K562 (cell line): ENCODE measurements around the gene GGACT. TPM values are rescaled to one million over a fixed set of nuclear protein-coding genes. Genes with fewer than 3 reads are reported as not detected.

Experiments used
- ATAC-seq: fragments of 200-7000 bp; cut with Tn5 transposase; 3 replicates; pipeline ENCODE4 v1.9.1; 2020; ENCODE audit warnings: moderate library complexity
- BruUV-seq: library from RNA; stranded (reverse); fragments of 400-500 nt; replicated peaks from 2 replicates; lab custom pipeline; 2021; lab: Mats Ljungman, UMichigan
- CTCF ChIA-PET: fragments of 300-600 bp; formaldehyde crosslinking; extraction: SDS; loops from one replicate; lab custom pipeline; 2021; ENCODE audit warnings: low intra/inter-chr PET ratio; lab: Yijun Ruan, JAX
- POLR2A ChIA-PET: fragments of 300-600, 350-650 bp; sonication (Branson Sonifier 250); formaldehyde crosslinking; extraction: SDS; loops from one replicate; lab custom pipeline; 2021; ENCODE audit warnings: antibody characterized with exemption, inconsistent platforms; lab: Yijun Ruan, JAX
- DNase-seq, 4 experiments: peaks; one replicate each; pipeline versions ENCODE4 v3.0.0 to v3.0.0-alpha.2; 2011 to 2018; ENCODE audit warnings: low spot score in 3 of 4, mixed read lengths in 3 of 4; ENCODE audit errors: extremely low read depth in 1 of 4
- FAIRE-seq: peaks from 2 replicates; lab custom pipeline; 2011; peaks lifted over from hg19 to GRCh38; lab: Jason Lieb, UNC
- H2AFZ ChIP-seq: 2 replicates; pipeline ENCODE4 v1.6.0; 2011; ENCODE audit warnings: low read depth, low read length, control low read depth, inconsistent platforms
- H3K27ac ChIP-seq: fragments of 200-600 bp; 3 replicates; pipeline ENCODE4 v1.8.0; 2011; ENCODE audit warnings: low read depth, mild to moderate bottlenecking, control low read depth, inconsistent platforms, low read length, moderate library complexity, mixed read lengths; ENCODE audit errors: extremely low read depth
- H3K27me3 ChIP-seq, 2 experiments: fragments of 300-600 bp in 1 of 2; 2 replicates in 1 of 2; 3 replicates in 1 of 2; pipeline versions ENCODE4 v1.6.0 to v1.8.0; 2011; ENCODE audit warnings: inconsistent platforms in 2 of 2, low read length in 2 of 2, mild to moderate bottlenecking in 1 of 2, mixed read lengths in 1 of 2, moderate library complexity in 1 of 2; ENCODE audit not compliant: control insufficient read depth in 2 of 2, insufficient read depth in 2 of 2
- H3K36me3 ChIP-seq: fragments of 300-600 bp; 3 replicates; pipeline ENCODE4 v1.8.0; 2011; ENCODE audit warnings: mild to moderate bottlenecking, low read length, inconsistent platforms; ENCODE audit not compliant: control insufficient read depth, insufficient read depth
- H3K4me1 ChIP-seq, 2 experiments: fragments of 200-600 bp in 1 of 2; replicated peaks in 1 of 2; 2 replicates in 1 of 2; 3 replicates in 1 of 2; pipeline versions ENCODE4 v1.5.1 to v1.8.0; 2011; ENCODE audit warnings: inconsistent platforms in 2 of 2, low read length in 2 of 2, mild to moderate bottlenecking in 1 of 2, mixed read lengths in 1 of 2, moderate library complexity in 1 of 2; ENCODE audit not compliant: control insufficient read depth in 2 of 2, insufficient read depth in 2 of 2
- H3K4me2 ChIP-seq: 2 replicates; pipeline ENCODE4 v1.6.1; 2011; ENCODE audit warnings: low read length, control low read depth, inconsistent platforms, mixed read lengths; ENCODE audit not compliant: insufficient read depth
- H3K4me3 ChIP-seq: fragments of 200-600 bp; sonication (generic), shearing (Covaris generic); 2 replicates; pipeline ENCODE4 v1.5.1; 2016; ENCODE audit warnings: control low read depth, inconsistent platforms
- H3K79me2 ChIP-seq: fragments of 200-600 bp; 3 replicates; pipeline ENCODE4 v1.8.0; 2011; ENCODE audit warnings: low read length, inconsistent platforms; ENCODE audit not compliant: control insufficient read depth, insufficient read depth
- H3K9ac ChIP-seq, 2 experiments: 2 replicates each; pipeline versions ENCODE4 v1.6.0 to v1.6.1; 2011; ENCODE audit warnings: low read depth in 2 of 2, low read length in 2 of 2, control low read depth in 1 of 2, inconsistent platforms in 1 of 2, mild to moderate bottlenecking in 1 of 2, mixed read lengths in 1 of 2; ENCODE audit not compliant: insufficient read depth in 1 of 2
- H3K9me1 ChIP-seq: one replicate; pipeline ENCODE4 v1.6.0; 2011; ENCODE audit warnings: inconsistent platforms, mild to moderate bottlenecking, low read length, moderate library complexity; ENCODE audit not compliant: control insufficient read depth, insufficient read depth
- H3K9me3 ChIP-seq: replicated peaks from 2 replicates; pipeline ENCODE4 v1.5.1; 2011; ENCODE audit warnings: low read depth, low read length, inconsistent platforms; ENCODE audit not compliant: control insufficient read depth, insufficient read depth
- H4K20me1 ChIP-seq: replicated peaks from 2 replicates; pipeline ENCODE4 v1.6.1; 2011; ENCODE audit warnings: low read length, inconsistent platforms, mixed read lengths; ENCODE audit not compliant: control insufficient read depth, insufficient read depth
- SNRNP70 ChIP-seq: fragments of 200-400 bp; formaldehyde crosslinking; optimal IDR thresholded peaks from 2 replicates; pipeline ENCODE3; 2017; ENCODE audit warnings: low read depth, low read length
- U2AF2 ChIP-seq: fragments of 200-400 bp; formaldehyde crosslinking; optimal IDR thresholded peaks from 2 replicates; pipeline ENCODE3; 2017; ENCODE audit warnings: low read depth, mild to moderate bottlenecking, low read length
- WGBS: fragments of 100-300 bp; shearing (Covaris generic); methylation state at CpG from one replicate; pipeline ENCODE4 v1.1.6; 2016; ENCODE audit warnings: low coverage, mixed read lengths; ENCODE audit not compliant: insufficient coverage; ENCODE audit errors: missing lambda C conversion rate; 5-methylcytosine and 5-hydroxymethylcytosine counted together
- in situ Hi-C: fragments of 300-500 bp; cut with MboI; formaldehyde crosslinking; loops from 4 replicates; pipeline ENCODE4 v1.15.0; 2018; ENCODE audit warnings: inconsistent platforms, mixed read lengths
- intact Hi-C: fragments of 100-400 bp; cut with micrococcal nuclease; formaldehyde crosslinking; loops from 2 replicates; pipeline ENCODE4 v1.14.2; 2022
- polyA plus RNA-seq, 8 experiments: library from polyadenylated mRNA; depleted of rRNA in 4 of 8; stranded (reverse) in 5 of 8; unstranded in 3 of 8; fragments of >200 nt; fragmentation: Nextera tagmentation in 2 of 8; fragmentation: Illumina TruSeq in 1 of 8; extraction: Ambion mirVana in 2 of 8; extraction: Trizol in 1 of 8; gene quantifications; 2 replicates each; pipeline versions ENCODE4 v1.2.1 to v1.2.3, GENCODE V29; 2011 to 2014; ENCODE audit warnings: inconsistent platforms in 1 of 8, missing spikeins in 1 of 8
- total RNA-seq, 7 experiments: library from RNA; depleted of rRNA in 6 of 7; stranded (reverse); fragments of >200 nt in 6 of 7; fragmentation: Illumina TruSeq in 2 of 7; extraction: Trizol in 2 of 7; gene quantifications; 2 replicates each; pipeline versions ENCODE4 v1.2.1 to v1.2.3, GENCODE V29; 2011 to 2021; ENCODE audit warnings: low replicate concordance in 1 of 7
- TF ChIP-seq, protein P1 (sequence below): fragments of 450-650 bp; IDR thresholded peaks from 2 replicates; pipeline ENCODE4 v1.6.1; 2018; ENCODE audit warnings: mild to moderate bottlenecking, low read depth; ENCODE audit not compliant: partially characterized antibody

Gene GGACT
- total and polyA plus RNA-seq, 9 of the 15 experiments (the other 6 are each of a cell fraction or from before 2014, with no cell fraction given): 0.20 to 3.2 (median 1.7) TPM

DNA sequence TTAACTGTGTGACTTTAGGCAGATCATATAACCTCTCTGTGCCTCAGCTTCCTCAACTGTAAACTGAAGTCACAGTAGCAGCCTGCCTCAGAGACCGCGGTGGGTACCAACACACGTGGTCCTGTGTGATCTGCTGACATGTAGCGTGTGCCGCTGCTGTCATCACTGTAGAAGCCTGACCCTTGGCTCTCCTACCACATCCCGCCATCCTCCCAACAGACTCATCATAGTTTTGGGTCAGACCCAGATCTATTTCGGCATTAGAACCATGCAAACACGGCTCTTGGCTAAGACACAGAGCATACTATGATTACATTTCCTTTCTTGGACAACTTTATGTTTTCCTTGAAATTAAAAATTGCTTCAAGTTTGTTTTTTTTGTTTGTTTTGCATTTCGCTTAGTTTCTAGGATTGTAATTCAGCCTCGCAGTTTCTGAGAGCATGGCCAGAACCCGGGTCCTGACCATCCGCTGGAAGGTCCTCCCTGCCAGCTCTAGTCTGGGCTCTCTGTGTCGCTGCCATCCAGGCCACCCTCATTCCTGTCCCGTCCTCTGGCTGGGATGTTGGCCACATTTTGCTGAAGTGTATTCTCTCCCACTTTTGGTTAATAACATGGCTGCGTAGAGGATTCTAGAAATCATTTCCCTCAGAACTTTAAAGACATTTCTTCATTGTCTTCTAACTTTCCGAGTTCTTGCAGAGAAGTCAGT, 53.0 kb downstream of the GGACT start:
- 23% methylated on average over 11 of the region's 16 CpGs for WGBS
- Histone ChIP-seq H3K4me2 (no peak overlapping the region), H3K79me2 (no peaks in the 10 kb centered on the region), H3K9me3 (no peaks in the 10 kb centered on the region), H4K20me1 (no peaks in the 10 kb centered on the region), H3K4me1 (no peaks in the 10 kb centered on the region; a peak in 1 of 5 replicates), H3K36me3 (no peaks in the 10 kb centered on the region), H3K27me3 (peaks cover 0 to 12% of the 10 kb centered on the region in 2 experiments; a peak in 3 of 5 replicates), H3K4me3 (no peak overlapping the region), H3K9me1 (no peaks in the 10 kb centered on the region), H3K27ac (no peak overlapping the region), H3K9ac (no peak overlapping the region), H2AFZ (no peak overlapping the region)
- ATAC-seq: no peak
- FAIRE-seq: no peak
- TF ChIP-seq, protein P1, sequence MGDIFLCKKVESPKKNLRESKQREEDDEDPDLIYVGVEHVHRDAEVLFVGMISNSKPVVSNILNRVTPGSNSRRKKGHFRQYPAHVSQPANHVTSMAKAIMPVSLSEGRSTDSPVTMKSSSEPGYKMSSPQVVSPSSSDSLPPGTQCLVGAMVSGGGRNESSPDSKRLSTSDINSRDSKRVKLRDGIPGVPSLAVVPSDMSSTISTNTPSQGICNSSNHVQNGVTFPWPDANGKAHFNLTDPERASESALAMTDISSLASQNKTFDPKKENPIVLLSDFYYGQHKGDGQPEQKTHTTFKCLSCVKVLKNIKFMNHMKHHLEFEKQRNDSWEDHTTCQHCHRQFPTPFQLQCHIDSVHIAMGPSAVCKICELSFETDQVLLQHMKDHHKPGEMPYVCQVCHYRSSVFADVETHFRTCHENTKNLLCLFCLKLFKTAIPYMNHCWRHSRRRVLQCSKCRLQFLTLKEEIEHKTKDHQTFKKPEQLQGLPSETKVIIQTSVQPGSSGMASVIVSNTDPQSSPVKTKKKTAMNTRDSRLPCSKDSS: no peak
- no peak for TF ChIP-seq U2AF2
- no peak for TF ChIP-seq SNRNP70
- BruUV-seq: no TSS peak
- ChIA-PET POLR2A (no interaction called here), CTCF (no interaction called here)
- intact Hi-C loops (no loop called here), in situ Hi-C loops (loop anchor here (25.0 kb wide), 1 partner anchor 873 kb away; no protein-coding TSS in a partner anchor)
- DNase-seq: no peak
